Testis (tissue), 2 donors: ENCODE data around the gene SLC46A1.

Experiments
- CTCF ChIP-seq, 3 experiments: fragments of 450-650 bp in 2 of 3; fragments of 200-600 bp in 1 of 3; sonication (generic) in 1 of 3; IDR thresholded peaks; one replicate each; pipeline ENCODE4 v1.5.1; 2016 to 2019; ENCODE audit warnings: antibody characterized with exemption in 3 of 3, mild to moderate bottlenecking in 2 of 3, moderate library complexity in 1 of 3
- POLR2A ChIP-seq: fragments of 450-650 bp; IDR thresholded peaks from one replicate; pipeline ENCODE4 v1.6.1; 2017; ENCODE audit warnings: antibody characterized with exemption, mild to moderate bottlenecking, moderate library complexity

- TF ChIP-seq CTCF (IDR thresholded peaks at IDR 0.05) = no peak
- TF ChIP-seq POLR2A = no peak
Measured at GRCh38 chr17:28386391-28386790, 19.6 kb downstream of the SLC46A1 start.
